Adrenal gland (tissue), 5 donors: ENCODE results near the gene IDH1.

Experiments
- CTCF ChIP-seq, 6 experiments: fragments of 450-650 bp in 4 of 6; fragments of 200-600 bp in 2 of 6; sonication (generic) in 1 of 6; IDR thresholded peaks; 1 replicate in 5 of 6; 2 replicates in 1 of 6; pipeline versions ENCODE4 v1.5.1 to v1.8.0; 2016 to 2021; ENCODE audit warnings: antibody characterized with exemption in 6 of 6, mild to moderate bottlenecking in 2 of 6, moderate library complexity in 1 of 6
- POLR2A ChIP-seq, 2 donors: fragments of 450-650 bp; IDR thresholded peaks; one replicate each; pipeline ENCODE4 v1.6.1; 2017; ENCODE audit warnings: antibody characterized with exemption in 2 of 2, mild to moderate bottlenecking in 2 of 2, moderate library complexity in 1 of 2
- donor health status: DM: no; HTN: no; CAD: no.

GRCh38 chr2:208245746-208246145, 9.1 kb downstream of the IDH1 start:
- TF ChIP-seq CTCF (IDR thresholded peaks at IDR 0.05), result no peak
- no peak for TF ChIP-seq POLR2A (IDR thresholded peaks at IDR 0.05)
